Right lobe of liver (tissue), 6 donors: Measurements from ENCODE around the gene EVA1C. TPM values are rescaled to one million over a fixed set of nuclear protein-coding genes. Genes with fewer than 3 reads are reported as not detected.
"Not testable (repeated sequence)": the region's sequence is repeated elsewhere in the genome, so short reads cannot be mapped to it uniquely, and the experiment has no call there.

Experiments used
- ATAC-seq, 4 donors: fragments of 200-7000 bp; cut with Tn5 transposase; one replicate each; pipeline ENCODE4 v1.9.1; 2020; ENCODE audit warnings: mild to moderate bottlenecking in 4 of 4, moderate library complexity in 4 of 4
- DNase-seq, 3 donors: peaks; one replicate each; pipeline ENCODE4 v3.0.0-alpha.2; 2020
- H3K27ac ChIP-seq, 3 donors: fragments of 200-600 bp; one replicate each; pipeline ENCODE4 v1.8.0; 2022
- H3K27me3 ChIP-seq, 2 donors: fragments of 200-600 bp; one replicate each; pipeline ENCODE4 v1.8.0; 2022
- H3K36me3 ChIP-seq, 4 donors: fragments of 200-600 bp; sonication (generic) in 1 of 4; one replicate each; pipeline versions ENCODE4 v1.5.1 to v1.8.0; 2017 to 2022; ENCODE audit warnings: control low read depth in 1 of 4
- H3K4me1 ChIP-seq, 4 donors: fragments of 200-600 bp; sonication (generic) in 1 of 4; one replicate each; pipeline versions ENCODE4 v1.5.1 to v1.8.0; 2017 to 2022; ENCODE audit warnings: control low read depth in 1 of 4
- H3K4me3 ChIP-seq, 3 donors: fragments of 200-600 bp; one replicate each; pipeline ENCODE4 v1.8.0; 2022
- H3K9me3 ChIP-seq, 4 donors: fragments of 200-600 bp; sonication (generic) in 1 of 4; one replicate each; pipeline versions ENCODE4 v1.5.1 to v1.8.0; 2017 to 2022; ENCODE audit warnings: control low read depth in 1 of 4
- POLR2A ChIP-seq: fragments of 450-650 bp; IDR thresholded peaks from one replicate; pipeline ENCODE4 v1.6.1; 2017; ENCODE audit warnings: antibody characterized with exemption, mild to moderate bottlenecking
- WGBS: methylation state at CpG from one replicate; pipeline ENCODE4 v1.1.6; 2018; ENCODE audit warnings: low coverage, low lambda C conversion rate; ENCODE audit not compliant: insufficient coverage; ENCODE audit errors: missing lambda C conversion rate; 5-methylcytosine and 5-hydroxymethylcytosine counted together
- intact Hi-C, 2 donors: fragments of 100-400 bp; cut with DNase I; formaldehyde crosslinking; loops; one replicate each; pipeline versions ENCODE4 v1.11.2 to v1.14.1; 2022
- total RNA-seq, 6 experiments: library from RNA; depleted of rRNA in 2 of 6; stranded (reverse); fragments of >200 nt in 2 of 6; fragmentation: NEBNext Ultra II Directional in 3 of 6; extraction: Animal tissue kit (Norgen Biotek cat#: 25700) in 3 of 6; gene quantifications; one replicate each; pipeline versions ENCODE4 v1.1.0 to v1.2.4, GENCODE V29; 2016 to 2023
- TF ChIP-seq, protein P1 (sequence below), 4 donors: fragments of 200-600 bp in 3 of 4; fragments of 450-650 bp in 1 of 4; IDR thresholded peaks; one replicate each; pipeline versions ENCODE4 v1.5.1 to v1.8.0; 2016 to 2022; ENCODE audit warnings: antibody characterized with exemption in 4 of 4, mild to moderate bottlenecking in 2 of 4
- donor health status: DM: no; HTN: yes; CAD: no.
- donor health status: DM: no; HTN: no; CAD: no.
- donor health status: DM: no; HTN: no; CAD: no.
- donor health status: DM: no; HTN: yes; CAD: no.
- donor health status: DM: no; HTN: yes; CAD: no.

The EVA1C gene
- total RNA-seq, 6 experiments from 2014 or later: 2.4 to 5.9 (median 4.2) TPM

DNA sequence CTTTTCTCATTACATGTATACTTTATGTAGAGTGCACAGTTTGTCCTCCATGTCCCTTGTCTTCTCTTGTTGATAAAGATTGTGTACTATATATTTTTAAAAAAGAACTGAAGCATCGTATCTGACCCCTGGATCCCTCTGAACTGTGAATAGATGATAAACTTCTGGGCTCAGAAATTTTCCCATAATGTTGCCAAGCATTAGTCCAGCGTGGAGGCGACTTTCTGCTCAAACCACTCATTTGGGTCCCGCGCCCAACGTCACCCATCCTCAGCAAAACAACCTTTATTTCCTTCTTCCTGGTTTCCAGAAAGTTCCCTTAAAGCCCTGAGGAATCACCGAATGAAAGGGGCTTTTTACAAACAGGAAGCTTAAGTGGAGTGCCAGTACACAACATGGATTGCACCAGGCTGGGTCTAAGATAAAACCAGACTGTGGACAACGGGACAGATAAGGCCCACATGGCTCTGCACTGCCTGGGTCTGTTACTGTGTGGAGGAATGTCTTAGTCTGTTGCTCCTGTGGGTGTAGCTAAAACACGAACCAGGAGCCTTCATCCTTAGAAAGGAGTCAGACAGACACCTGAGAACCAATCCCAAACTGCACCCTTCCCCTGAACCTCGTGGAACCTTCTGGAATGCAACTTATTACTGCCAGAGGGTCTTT, 15.6 kb downstream of the EVA1C start:
- H3K4me3 ChIP-seq: no peak overlapping the region
- H3K27me3 ChIP-seq: no peaks in the 10 kb centered on the region
- H3K4me1 ChIP-seq: no peaks in the 10 kb centered on the region
- no peak overlapping the region for H3K27ac ChIP-seq
- no peak for TF ChIP-seq POLR2A
- TF ChIP-seq, protein P1, sequence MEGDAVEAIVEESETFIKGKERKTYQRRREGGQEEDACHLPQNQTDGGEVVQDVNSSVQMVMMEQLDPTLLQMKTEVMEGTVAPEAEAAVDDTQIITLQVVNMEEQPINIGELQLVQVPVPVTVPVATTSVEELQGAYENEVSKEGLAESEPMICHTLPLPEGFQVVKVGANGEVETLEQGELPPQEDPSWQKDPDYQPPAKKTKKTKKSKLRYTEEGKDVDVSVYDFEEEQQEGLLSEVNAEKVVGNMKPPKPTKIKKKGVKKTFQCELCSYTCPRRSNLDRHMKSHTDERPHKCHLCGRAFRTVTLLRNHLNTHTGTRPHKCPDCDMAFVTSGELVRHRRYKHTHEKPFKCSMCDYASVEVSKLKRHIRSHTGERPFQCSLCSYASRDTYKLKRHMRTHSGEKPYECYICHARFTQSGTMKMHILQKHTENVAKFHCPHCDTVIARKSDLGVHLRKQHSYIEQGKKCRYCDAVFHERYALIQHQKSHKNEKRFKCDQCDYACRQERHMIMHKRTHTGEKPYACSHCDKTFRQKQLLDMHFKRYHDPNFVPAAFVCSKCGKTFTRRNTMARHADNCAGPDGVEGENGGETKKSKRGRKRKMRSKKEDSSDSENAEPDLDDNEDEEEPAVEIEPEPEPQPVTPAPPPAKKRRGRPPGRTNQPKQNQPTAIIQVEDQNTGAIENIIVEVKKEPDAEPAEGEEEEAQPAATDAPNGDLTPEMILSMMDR (IDR thresholded peaks at IDR 0.05): no peak
- DNase-seq: no peak
- intact Hi-C loops: no loop called here
- ATAC-seq: no peak
- no peaks in the 10 kb centered on the region for H3K9me3 ChIP-seq
- 59% methylated on average over 10 of the region's 10 CpGs for WGBS
- no peaks in the 10 kb centered on the region for H3K36me3 ChIP-seq

DNA sequence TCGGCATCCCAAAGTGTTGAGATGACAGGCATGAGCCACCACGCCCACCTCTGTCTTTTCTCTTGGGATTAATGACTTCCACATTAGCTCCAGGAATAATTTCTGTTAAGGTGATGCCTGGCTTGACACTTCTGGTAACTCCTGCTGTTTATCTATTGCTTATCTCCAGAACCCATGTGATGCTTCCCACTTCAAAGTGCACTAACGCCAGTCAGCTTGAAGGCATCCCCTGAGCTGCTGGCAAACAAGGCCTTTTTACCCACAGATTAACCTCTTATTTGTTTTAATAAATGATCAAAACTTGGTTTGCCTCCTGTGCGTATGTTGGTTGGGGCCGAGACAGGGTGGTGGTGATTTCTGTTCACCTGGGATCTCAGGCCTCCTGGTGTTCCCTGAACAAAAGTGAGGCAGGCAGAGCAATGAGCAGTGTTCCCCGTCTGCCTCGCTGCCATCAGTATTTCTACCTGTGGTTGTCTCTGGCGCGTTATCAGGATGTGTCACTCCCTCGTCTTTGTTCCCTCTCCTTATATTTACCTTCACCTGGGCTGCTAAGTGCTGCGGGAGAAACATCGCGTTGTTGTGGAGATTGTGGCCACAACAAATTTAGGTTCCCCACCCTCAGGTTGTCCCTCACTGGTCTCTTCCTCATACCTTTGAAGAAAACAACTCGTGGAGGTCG, 20.6 kb downstream of the EVA1C start:
- H3K4me1 ChIP-seq, H3K27me3 ChIP-seq, H3K27ac ChIP-seq, H3K36me3 ChIP-seq, H3K9me3 ChIP-seq, H3K4me3 ChIP-seq, DNase-seq, intact Hi-C loops: not testable (repeated sequence)
- peak in 1 of 4 donors; percentile 37 for ATAC-seq
- WGBS: 58% methylated on average over 15 of the region's 15 CpGs

- Histone ChIP-seq H3K36me3 (no peaks in the 10 kb centered on the region), H3K4me1 (no peaks in the 10 kb centered on the region), H3K27me3 (no peaks in the 10 kb centered on the region), H3K27ac (no peak overlapping the region), H3K4me3 (no peak overlapping the region), H3K9me3 (no peaks in the 10 kb centered on the region)
- peak; percentile 53 to 82 (median 66) for ATAC-seq
- no peak for DNase-seq
- whole genome bisulfite sequencing: 56% methylated on average over 10 of the region's 12 CpGs
- TF ChIP-seq, protein P1 (IDR thresholded peaks at IDR 0.05): no peak
- TF ChIP-seq POLR2A: no peak
- intact Hi-C loops: no loop called here
Measured at GRCh38 chr21:32437729-32438128, 25.2 kb downstream of the EVA1C start.

DNA sequence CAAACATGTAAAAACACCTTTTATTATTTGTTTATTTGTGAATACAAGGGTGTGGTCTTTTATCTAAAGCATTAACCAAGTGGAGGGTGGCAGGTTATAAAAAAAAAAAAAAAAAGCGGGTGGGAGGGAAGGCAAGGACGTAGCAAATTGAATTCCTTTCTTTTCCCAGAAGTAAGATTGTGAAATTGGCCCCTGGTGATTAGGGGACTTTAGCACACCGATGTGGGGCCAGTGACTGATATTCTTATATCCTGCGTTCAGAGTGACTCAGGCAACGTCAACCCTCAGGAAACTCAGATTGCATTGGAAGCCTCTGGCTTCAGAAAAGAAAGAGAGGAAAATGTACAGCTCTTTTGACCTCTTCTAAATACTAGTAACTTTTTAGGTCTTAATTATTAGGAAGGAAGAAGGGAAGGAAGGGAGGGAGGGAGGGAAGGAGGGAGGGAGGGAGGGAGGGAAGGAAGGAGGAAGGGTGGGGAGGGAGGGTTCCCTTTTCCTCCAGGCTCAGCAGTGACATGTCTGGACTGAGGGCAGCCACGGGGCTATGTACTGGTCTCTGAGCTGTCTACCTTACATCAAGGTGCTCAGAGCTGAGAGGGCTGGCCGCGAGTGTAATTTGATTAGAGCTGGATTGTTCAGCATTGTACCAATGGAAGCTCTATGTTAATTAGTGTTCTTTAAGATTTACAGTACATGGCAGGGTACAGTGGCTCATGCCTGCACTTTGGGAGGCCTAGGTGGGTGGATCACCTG, 30.2 kb downstream of the EVA1C start:
- WGBS: 65% methylated on average over 5 of the region's 8 CpGs
- Histone ChIP-seq H3K27me3 (no peaks in the 10 kb centered on the region), H3K9me3 (no peaks in the 10 kb centered on the region), H3K36me3 (no peaks in the 10 kb centered on the region), H3K4me3 (no peak overlapping the region), H3K4me1 (no peaks in the 10 kb centered on the region), H3K27ac (no peak overlapping the region)
- ATAC-seq (peak in 2 of 4 donors; percentile 35 to 63), DNase-seq (no peak)
- no peak for TF ChIP-seq POLR2A
- TF ChIP-seq, protein P1 (IDR thresholded peaks at IDR 0.05): no peak
- intact Hi-C loops: no loop called here

DNA sequence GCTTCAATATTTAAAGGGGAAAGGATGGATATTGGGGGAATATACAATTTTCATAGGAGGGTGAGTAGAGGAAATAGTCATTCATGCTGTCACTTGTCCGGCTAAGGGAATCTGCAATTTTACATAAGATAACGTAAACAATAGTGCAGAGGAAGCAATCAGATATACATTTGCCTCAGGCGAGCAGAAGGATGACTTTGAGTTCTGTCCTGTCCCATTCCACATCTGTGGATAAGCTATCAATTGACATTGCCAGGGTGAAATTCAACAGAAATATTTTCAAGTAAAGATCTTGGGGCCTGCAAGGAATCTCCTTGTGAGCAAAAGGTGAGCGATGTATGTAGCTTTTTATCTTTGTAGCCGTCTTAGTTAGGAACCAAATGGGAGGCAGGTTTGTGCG, 32.6 kb downstream of the EVA1C start:
- H3K36me3 ChIP-seq: no peaks in the 10 kb centered on the region
- H3K9me3 ChIP-seq: no peaks in the 10 kb centered on the region
- H3K27ac ChIP-seq: no peak overlapping the region
- no peaks in the 10 kb centered on the region for H3K27me3 ChIP-seq
- 85% methylated on average over 6 of the region's 6 CpGs for WGBS
- intact Hi-C loops: no loop called here
- ATAC-seq (no peak), DNase-seq (no peak)
- H3K4me3 ChIP-seq: no peak overlapping the region
- no peak for TF ChIP-seq POLR2A
- TF ChIP-seq, protein P1 (IDR thresholded peaks at IDR 0.05): no peak
- no peaks in the 10 kb centered on the region for H3K4me1 ChIP-seq

GRCh38 chr21:32446440-32446839, 33.9 kb downstream of the EVA1C start:
- H3K27me3 ChIP-seq, DNase-seq, H3K36me3 ChIP-seq, ATAC-seq, H3K27ac ChIP-seq, H3K9me3 ChIP-seq, intact Hi-C loops, H3K4me3 ChIP-seq, H3K4me1 ChIP-seq: not testable (repeated sequence)
- WGBS: 100% methylated on average over 1 of the region's 3 CpGs
